NCI-H82 treated with DMSO at 0.1 percent for 48 hours (cell line): Measurements from ENCODE around the gene PYY.
"Not testable (repeated sequence)": the region's sequence is repeated elsewhere in the genome, so short reads cannot be mapped to it uniquely, and the experiment has no call there.

Experiments used
- DNase-seq: peaks from one replicate; lab custom pipeline; 2025; ENCODE audit not compliant: unreplicated experiment; lab: John Stamatoyannopoulos, UW

PYY gene

GRCh38 chr17:43979011-43979410 lies 25.3 kb upstream of the PYY start:
- DNase-seq, result no peak

- DNase-seq, result no peak
Observed at GRCh38 chr17:43978078-43978477, 24.3 kb upstream of the PYY start.

- no peak for DNase-seq
Observed at GRCh38 chr17:43976963-43977837, 23.5 kb upstream of the PYY start.

- DNase-seq, result no peak
Observed at GRCh38 chr17:43975898-43976297, 22.2 kb upstream of the PYY start.

GRCh38 chr17:43974382-43975266 lies 20.9 kb upstream of the PYY start:
- peak; percentile 84 for DNase-seq

GRCh38 chr17:43972444-43973212 lies 18.9 kb upstream of the PYY start:
- not testable (repeated sequence) for DNase-seq

GRCh38 chr17:43971436-43971835 lies 17.7 kb upstream of the PYY start:
- not testable (repeated sequence) for DNase-seq

DNA sequence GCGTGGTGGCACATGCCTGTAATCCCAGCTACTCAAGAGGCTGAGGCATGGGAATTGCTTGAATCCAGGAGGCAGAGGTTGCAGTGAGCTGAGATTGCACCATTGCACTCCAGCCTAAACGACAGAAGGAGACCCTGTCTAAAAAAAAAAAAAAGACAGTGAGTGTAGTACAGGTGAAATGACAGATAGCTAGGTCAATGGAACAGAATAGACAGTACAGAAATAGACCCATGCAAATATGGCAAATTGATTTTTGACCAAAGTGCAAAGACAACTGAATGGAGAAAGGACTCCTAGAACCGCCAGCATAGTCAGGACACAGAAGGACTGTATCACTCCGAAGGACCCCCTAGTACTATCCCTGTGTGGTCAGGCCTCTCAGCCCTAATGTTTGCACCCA lies 16.6 kb upstream of the PYY start:
- no peak for DNase-seq

GRCh38 chr17:43967251-43967875 lies 13.6 kb upstream of the PYY start:
- DNase-seq, result no peak

DNA sequence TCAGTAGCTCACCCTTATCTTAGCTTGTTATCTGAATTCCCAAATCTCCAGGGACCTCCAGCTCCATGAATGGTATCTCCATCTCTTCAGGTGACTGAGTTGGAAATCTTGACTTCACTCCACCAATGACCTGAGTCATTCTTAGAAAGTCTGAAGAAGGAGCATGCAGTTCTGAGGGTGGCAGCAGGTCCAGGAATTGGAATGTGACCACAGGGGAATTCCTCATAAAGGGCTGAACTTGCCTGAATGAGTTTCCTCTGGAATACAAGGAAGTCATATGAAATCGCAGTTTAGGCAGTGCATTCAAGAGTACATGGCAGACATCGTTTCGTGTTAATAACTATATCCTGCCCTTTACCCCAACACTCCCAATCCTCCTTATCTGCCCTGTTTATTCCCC lies 12.5 kb upstream of the PYY start:
- DNase-seq, result no peak

GRCh38 chr17:43962479-43962878 lies 8.7 kb upstream of the PYY start:
- no peak for DNase-seq

GRCh38 chr17:43961954-43962353 lies 8.2 kb upstream of the PYY start:
- no peak for DNase-seq

DNA sequence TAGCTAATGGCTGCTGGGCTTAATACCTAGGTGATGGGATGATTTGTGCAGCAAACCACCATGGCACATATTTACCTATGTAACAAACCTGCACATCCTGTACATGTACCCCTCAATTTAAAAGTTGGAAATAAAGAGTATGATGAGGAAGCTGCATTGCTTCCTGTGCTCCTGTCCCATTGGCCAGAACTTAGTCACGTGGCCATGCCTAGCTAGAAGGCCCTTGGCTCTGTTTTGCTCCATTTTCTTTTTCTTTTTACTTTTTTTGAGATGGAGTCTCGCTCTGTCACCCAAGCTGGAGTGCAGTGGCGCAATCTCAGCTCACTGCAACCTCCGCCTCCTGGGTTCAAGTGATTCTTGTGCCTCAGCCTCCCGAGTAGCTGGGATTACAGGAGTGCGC lies 7.6 kb upstream of the PYY start:
- not testable (repeated sequence) for DNase-seq

DNA sequence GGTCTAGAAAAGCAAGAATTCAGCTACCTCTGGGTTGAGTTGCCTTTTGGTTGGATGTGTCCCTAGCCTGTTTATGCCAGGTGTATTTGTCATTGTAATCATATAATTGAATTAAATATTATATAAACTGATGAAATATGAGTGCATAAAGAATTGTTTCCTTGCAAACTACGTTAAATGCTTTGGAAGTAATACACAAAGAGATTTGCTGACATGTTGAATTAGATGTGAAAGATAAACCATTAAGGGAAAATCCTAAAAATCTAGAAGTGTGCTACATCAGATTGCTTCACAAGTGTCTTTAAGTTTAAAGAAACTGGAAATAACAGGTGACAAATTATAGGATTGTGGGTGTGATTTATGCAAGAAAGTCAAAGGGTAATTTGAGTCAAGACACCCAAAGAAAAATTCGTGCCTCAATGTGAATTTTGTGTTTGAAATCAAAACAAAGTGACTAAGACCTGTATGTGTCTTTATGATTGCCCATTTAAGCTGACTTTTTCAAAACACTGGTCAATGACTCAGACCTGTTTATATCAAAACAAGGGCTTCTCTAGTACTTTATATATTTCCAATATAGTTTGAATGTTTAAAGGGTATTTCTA lies 5.1 kb upstream of the PYY start:
- DNase-seq, result no peak

DNA sequence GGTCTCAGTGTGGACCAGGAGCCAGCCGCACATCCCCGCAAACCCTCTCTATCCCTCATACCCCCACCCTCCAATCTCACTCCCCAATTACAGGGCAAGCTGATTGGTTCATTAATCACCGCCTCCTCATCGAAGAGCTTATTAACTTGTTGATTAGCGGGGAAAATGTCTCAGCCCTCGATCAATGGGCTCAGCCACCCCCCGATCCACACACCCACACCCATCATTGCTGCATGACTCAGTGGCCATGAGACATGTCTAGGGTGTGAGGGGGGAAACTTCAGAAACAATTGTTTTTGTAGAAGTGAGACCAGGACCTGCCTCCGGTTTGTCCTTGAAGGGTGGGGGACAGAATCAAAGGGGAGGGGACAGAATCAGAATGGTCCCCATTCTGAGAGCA lies 2.5 kb upstream of the PYY start:
- DNase-seq, result no peak

GRCh38 chr17:43952724-43953666 lies 745 bp downstream of the PYY start:
- DNase-seq, result peak; percentile 59

DNA sequence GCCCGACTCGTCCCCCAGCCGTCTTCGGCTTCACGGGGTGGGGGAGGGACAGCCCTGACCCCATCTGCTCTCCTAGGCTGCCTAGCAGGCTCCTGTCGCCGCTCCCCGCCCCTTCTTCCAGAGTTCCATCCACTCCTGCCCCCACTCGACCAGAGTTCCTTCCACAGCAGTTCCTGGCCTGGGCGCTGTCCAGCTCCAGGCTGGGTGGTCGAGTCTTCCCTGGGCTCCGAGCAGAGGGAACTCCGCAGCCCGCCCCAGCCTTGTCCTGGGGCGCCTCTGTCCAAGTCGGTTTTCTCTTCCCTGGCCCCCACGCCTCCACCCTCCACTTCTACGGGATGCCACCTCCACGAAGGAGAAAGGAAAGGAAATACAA lies 1.4 kb downstream of the PYY start:
- DNase-seq, result no peak

GRCh38 chr17:43951750-43952149 lies 2.0 kb downstream of the PYY start:
- no peak for DNase-seq

- DNase-seq, result no peak
Observed at GRCh38 chr17:43950554-43950953, 3.2 kb downstream of the PYY start.
